GM23338 (cell line): ENCODE results near the gene ZBTB7A. TPM values are rescaled to one million over a fixed set of nuclear protein-coding genes. Genes with fewer than 3 reads are reported as not detected.

ENCODE experiments used
- ATAC-seq: fragments of 200-7000 bp; cut with Tn5 transposase; 3 replicates; pipeline ENCODE4 v1.9.1; 2020
- DNase-seq: peaks from one replicate; pipeline ENCODE4 v3.0.0-alpha.2; 2015; ENCODE audit warnings: low spot score
- H2AFZ ChIP-seq: fragments of 200-600 bp; sonication (generic); 2 replicates; pipeline ENCODE4 v1.8.0; 2016; ENCODE audit warnings: antibody characterized with exemption, mild to moderate bottlenecking, moderate library complexity
- H3F3A ChIP-seq: fragments of 200-600 bp; sonication (generic); replicated peaks from 2 replicates; pipeline ENCODE4 v1.8.0; 2017; ENCODE audit warnings: antibody characterized with exemption, mixed run types, low read depth
- H3K27ac ChIP-seq: fragments of 200-600 bp; sonication (generic); 2 replicates; pipeline ENCODE4 v1.6.1; 2016; ENCODE audit warnings: low read depth
- H3K27me3 ChIP-seq: fragments of 200-600 bp; sonication (generic); 2 replicates; pipeline ENCODE4 v1.8.0; 2016; ENCODE audit warnings: mild to moderate bottlenecking, mixed run types, moderate library complexity; ENCODE audit not compliant: insufficient read depth
- H3K36me3 ChIP-seq: fragments of 200-600 bp; sonication (generic); 2 replicates; pipeline ENCODE4 v1.8.0; 2016; ENCODE audit warnings: mild to moderate bottlenecking; ENCODE audit not compliant: insufficient read depth
- H3K4me1 ChIP-seq: fragments of 200-600 bp; sonication (generic); 2 replicates; pipeline ENCODE4 v1.8.0; 2016; ENCODE audit warnings: mild to moderate bottlenecking, moderate library complexity; ENCODE audit not compliant: insufficient read depth
- H3K4me2 ChIP-seq: fragments of 200-600 bp; sonication (generic); 2 replicates; pipeline ENCODE4 v1.7.1; 2017; ENCODE audit warnings: mixed run types
- H3K4me3 ChIP-seq: fragments of 200-600 bp; sonication (generic); 2 replicates; pipeline ENCODE4 v1.6.1; 2016; ENCODE audit warnings: mixed run types
- H3K79me2 ChIP-seq: fragments of 200-600 bp; sonication (generic); replicated peaks from 2 replicates; pipeline ENCODE4 v1.8.0; 2017; ENCODE audit warnings: mild to moderate bottlenecking; ENCODE audit not compliant: insufficient read depth
- H3K9me2 ChIP-seq: fragments of 200-600 bp; sonication (generic); 2 replicates; pipeline ENCODE4 v1.8.0; 2017; ENCODE audit not compliant: insufficient read depth
- H4K20me1 ChIP-seq: fragments of 200-600 bp; sonication (generic); replicated peaks from 2 replicates; pipeline ENCODE4 v1.8.0; 2017; ENCODE audit warnings: mild to moderate bottlenecking; ENCODE audit not compliant: insufficient read depth
- H3K27ac Mint-ChIP-seq: 2 replicates; pipeline ENCODE4 v1.8.0; 2020; ENCODE audit warnings: inconsistent platforms, mild to moderate bottlenecking, moderate library complexity, mixed read lengths
- H3K27me3 Mint-ChIP-seq: 3 replicates; pipeline ENCODE4 v1.8.0; 2022; ENCODE audit warnings: low read depth, mild to moderate bottlenecking, moderate library complexity, mixed read lengths, inconsistent platforms; ENCODE audit not compliant: insufficient read depth, poor library complexity
- H3K36me3 Mint-ChIP-seq: 3 replicates; pipeline ENCODE4 v1.8.0; 2021; ENCODE audit warnings: low read depth, mild to moderate bottlenecking, inconsistent platforms, moderate library complexity, mixed read lengths
- H3K4me1 Mint-ChIP-seq: 3 replicates; pipeline ENCODE4 v1.8.0; 2020; ENCODE audit warnings: mild to moderate bottlenecking, inconsistent platforms, mixed read lengths
- H3K4me3 Mint-ChIP-seq: 3 replicates; pipeline ENCODE4 v1.8.0; 2021; ENCODE audit warnings: moderate library complexity, mild to moderate bottlenecking, inconsistent platforms, mixed read lengths
- H3K9me3 Mint-ChIP-seq: 3 replicates; pipeline ENCODE4 v1.8.0; 2020; ENCODE audit warnings: moderate library complexity, mild to moderate bottlenecking, inconsistent platforms, mixed read lengths
- CREB1 ChIP-seq: fragments of 250-450 bp; sonication (Bioruptor Pico); IDR thresholded peaks from 2 replicates; pipeline ENCODE4 v1.5.0; 2020; ENCODE audit warnings: low read depth, mild to moderate bottlenecking, moderate library complexity
- ETS1 ChIP-seq: IDR thresholded peaks from 2 replicates; pipeline ENCODE4 v1.6.1; 2016; ENCODE audit warnings: antibody characterized with exemption
- EZH2 ChIP-seq: fragments of 200-600 bp; sonication (generic); IDR thresholded peaks from one replicate; pipeline ENCODE4 v1.8.0; 2017; ENCODE audit warnings: antibody characterized with exemption, mild to moderate bottlenecking, low read depth; ENCODE audit not compliant: unreplicated experiment
- EZH2phosphoT487 ChIP-seq: fragments of 200-600 bp; sonication (generic); IDR thresholded peaks from one replicate; pipeline ENCODE4 v1.8.1; 2018; ENCODE audit warnings: antibody characterized with exemption; ENCODE audit not compliant: unreplicated experiment
- JUNB ChIP-seq: IDR thresholded peaks from one replicate; pipeline ENCODE4 v1.6.1; 2016; ENCODE audit warnings: antibody characterized with exemption; ENCODE audit not compliant: unreplicated experiment
- NANOG ChIP-seq: IDR thresholded peaks from 2 replicates; pipeline ENCODE4 v1.6.1; 2016; ENCODE audit warnings: antibody characterized with exemption, borderline replicate concordance
- STAT1 ChIP-seq: IDR thresholded peaks from one replicate; pipeline ENCODE4 v1.6.1; 2016; ENCODE audit warnings: antibody characterized with exemption; ENCODE audit not compliant: unreplicated experiment
- ZNF114 ChIP-seq: fragments of 250-450 bp; sonication (Bioruptor Pico); IDR thresholded peaks from 2 replicates; pipeline ENCODE4 v1.5.0; 2020; ENCODE audit warnings: mild to moderate bottlenecking, moderate library complexity
- ZNF331 ChIP-seq: fragments of 250-450 bp; sonication (Bioruptor Pico); IDR thresholded peaks from 2 replicates; pipeline ENCODE4 v1.5.0; 2020; ENCODE audit warnings: low read depth, mild to moderate bottlenecking, moderate library complexity
- ZNF462 ChIP-seq: fragments of 250-450 bp; sonication (Bioruptor Pico); IDR thresholded peaks from 2 replicates; pipeline ENCODE4 v1.5.0; 2020; ENCODE audit warnings: mild to moderate bottlenecking, moderate library complexity
- polyA plus RNA-seq: library from polyadenylated mRNA; unstranded; fragments of >200 nt; fragmentation: Nextera tagmentation; extraction: Ambion mirVana; gene quantifications from 2 replicates; pipeline ENCODE4 v1.2.1, GENCODE V29; 2016
- total RNA-seq: library from RNA; depleted of rRNA; stranded (reverse); fragments of >200 nt; shearing (Covaris generic); gene quantifications from 2 replicates; pipeline ENCODE4 v1.2.3, GENCODE V29; 2014

ZBTB7A gene
- total and polyA plus RNA-seq, 2 experiments from 2014 or later: 9.5 to 35.0 TPM

GRCh38 chr19:4096049-4096892 is 29.6 kb upstream of the ZBTB7A start (continued):
- TF ChIP-seq ETS1 (no peak), EZH2phosphoT487 (no peak), ZNF462 (CRISPR knock-in tag) (no peak), CREB1 (CRISPR knock-in tag) (no peak), JUNB (no peak), STAT1 (no peak), ZNF331 (CRISPR knock-in tag) (no peak)

GRCh38 chr19:4095488-4095844 is 28.8 kb upstream of the ZBTB7A start:
- H3K4me1 ChIP-seq: no peaks in the 10 kb centered on the region
- H3K4me2 ChIP-seq: no peak overlapping the region
- Mint-ChIP-seq H3K4me3 (no peak overlapping the region), H3K9me3 (no peaks in the 10 kb centered on the region), H3K4me1 (no peaks in the 10 kb centered on the region), H3K27ac (no peak overlapping the region), H3K27me3 (peaks cover 3% of the 10 kb centered on the region), H3K36me3 (peaks cover 34% of the 10 kb centered on the region)
- DNase-seq: no peak
- H3K4me3 ChIP-seq: no peak overlapping the region
- H3F3A ChIP-seq: 0 out of 2 replicates have a peak, but pooled peaks cover 2% of the 10 kb centered on the region
- H3K9me2 ChIP-seq: no peaks in the 10 kb centered on the region
- no peak for ATAC-seq
- no peaks in the 10 kb centered on the region; the same call in 1 of the 2 replicates for H4K20me1 ChIP-seq
- H3K79me2 ChIP-seq: no peaks in the 10 kb centered on the region
- H3K27ac ChIP-seq: no peak overlapping the region
- 0 out of 2 replicates have a peak, but pooled peaks cover 2% of the 10 kb centered on the region for H3K36me3 ChIP-seq
- no peaks in the 10 kb centered on the region for H3K27me3 ChIP-seq
- H2AFZ ChIP-seq: no peak overlapping the region
- TF ChIP-seq ZNF114 (CRISPR knock-in tag) (no peak), EZH2phosphoT487 (no peak), NANOG (no peak), CREB1 (CRISPR knock-in tag) (no peak), EZH2 (no peak), JUNB (no peak)
